GM19372 (cell line): ENCODE data around the gene CCDC170.

Source experiments
- ATAC-seq: cut with Tn5 transposase; IDR thresholded peaks from one replicate; pipeline ENCODE4 v1.9.1; 2021; ENCODE audit warnings: mild to moderate bottlenecking, low read depth, moderate library complexity; ENCODE audit not compliant: unreplicated experiment

CCDC170 gene

DNA sequence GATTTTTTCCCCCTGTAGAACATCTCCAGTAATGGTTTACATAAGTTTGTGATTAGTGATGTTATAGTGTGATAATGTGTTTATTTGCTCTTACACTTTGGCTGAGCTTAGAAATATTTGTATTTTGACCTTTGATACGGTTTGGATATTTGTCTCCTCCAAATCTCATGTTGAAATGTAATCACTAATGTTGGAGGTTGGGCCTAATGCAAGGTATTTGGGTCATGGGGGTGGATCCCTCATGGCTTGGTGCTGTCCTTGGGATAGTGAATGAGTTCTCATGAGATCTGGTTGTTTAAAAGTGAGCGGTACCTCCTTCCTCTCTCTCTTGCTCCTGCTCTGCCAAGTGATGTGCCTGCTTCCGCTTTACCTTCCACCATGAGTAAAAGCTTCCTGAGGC is 147.2 kb downstream of the CCDC170 start:
- no peak for ATAC-seq

- no peak for ATAC-seq
Measured at GRCh38 chr6:151647976-151648639, 154.3 kb downstream of the CCDC170 start.

DNA sequence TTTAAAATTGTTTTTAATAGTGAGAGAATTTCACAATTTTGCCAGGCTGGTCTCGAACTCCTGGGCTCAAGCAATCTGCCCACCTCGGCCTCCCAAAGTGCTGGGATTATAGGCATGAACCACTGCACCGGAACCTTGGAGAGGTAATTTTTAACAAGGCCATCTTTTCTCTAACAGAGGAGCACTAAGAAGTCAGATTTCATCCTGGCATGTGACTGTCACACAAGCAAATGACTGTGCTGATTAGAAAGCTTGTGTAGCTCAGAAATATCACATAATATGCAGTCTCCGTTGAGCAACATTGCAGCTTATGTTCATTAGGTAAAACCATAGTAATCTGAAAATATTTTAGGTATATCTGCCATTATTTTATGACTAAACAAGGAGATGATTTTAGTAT is 156.0 kb downstream of the CCDC170 start:
- no peak for ATAC-seq

- ATAC-seq, result no peak
Measured at GRCh38 chr6:151651639-151652038, 157.8 kb downstream of the CCDC170 start.

GRCh38 chr6:151652325-151652724 is 158.5 kb downstream of the CCDC170 start:
- no peak for ATAC-seq

- no peak for ATAC-seq
Measured at GRCh38 chr6:151655099-151655498, 161.3 kb downstream of the CCDC170 start.

GRCh38 chr6:151656392-151656791 is 162.6 kb downstream of the CCDC170 start:
- ATAC-seq, result no peak

DNA sequence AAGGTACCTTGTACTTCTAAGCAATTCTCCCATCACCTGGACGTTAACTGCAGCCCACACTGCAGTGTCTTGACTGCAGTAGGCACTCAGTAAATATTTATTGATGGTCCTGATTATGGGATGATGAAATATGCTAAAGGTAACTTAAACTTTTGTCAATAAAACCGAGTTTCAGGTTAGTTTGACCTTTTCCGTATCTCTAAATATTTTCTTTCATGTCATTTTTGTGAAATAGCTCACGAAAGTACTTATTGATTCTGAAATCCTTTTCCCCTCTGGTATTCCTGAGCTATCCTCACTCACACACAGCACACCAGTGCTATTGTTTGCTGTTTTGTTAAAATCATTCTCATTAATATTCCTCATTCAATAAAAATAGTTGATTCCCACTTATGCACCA is 164.3 kb downstream of the CCDC170 start:
- ATAC-seq, result no peak

GRCh38 chr6:151659212-151659611 is 165.4 kb downstream of the CCDC170 start:
- ATAC-seq, result no peak

- ATAC-seq, result no peak
Measured at GRCh38 chr6:151661509-151661908, 167.7 kb downstream of the CCDC170 start.

GRCh38 chr6:151661928-151662327 is 168.1 kb downstream of the CCDC170 start:
- no peak for ATAC-seq

GRCh38 chr6:151663559-151663958 is 169.7 kb downstream of the CCDC170 start:
- ATAC-seq, result no peak

DNA sequence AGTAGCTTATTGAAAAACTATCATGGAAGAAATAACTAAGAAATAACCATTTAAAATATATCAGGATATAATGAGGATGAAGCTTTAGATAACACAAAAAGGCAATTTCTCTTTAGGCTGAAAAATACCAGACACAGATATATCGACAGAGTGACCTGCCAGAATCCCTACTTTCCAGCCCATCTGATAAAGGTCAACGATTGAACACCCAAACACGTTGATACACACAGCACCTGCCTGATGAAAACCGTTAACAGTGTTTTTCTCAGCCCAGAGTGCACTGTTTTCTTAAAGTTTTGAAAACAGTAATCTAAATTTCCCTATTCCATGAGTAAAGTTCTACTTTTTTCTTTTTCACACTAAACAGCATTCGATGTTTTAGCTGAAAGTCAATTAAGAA is 170.6 kb downstream of the CCDC170 start:
- ATAC-seq, result no peak

DNA sequence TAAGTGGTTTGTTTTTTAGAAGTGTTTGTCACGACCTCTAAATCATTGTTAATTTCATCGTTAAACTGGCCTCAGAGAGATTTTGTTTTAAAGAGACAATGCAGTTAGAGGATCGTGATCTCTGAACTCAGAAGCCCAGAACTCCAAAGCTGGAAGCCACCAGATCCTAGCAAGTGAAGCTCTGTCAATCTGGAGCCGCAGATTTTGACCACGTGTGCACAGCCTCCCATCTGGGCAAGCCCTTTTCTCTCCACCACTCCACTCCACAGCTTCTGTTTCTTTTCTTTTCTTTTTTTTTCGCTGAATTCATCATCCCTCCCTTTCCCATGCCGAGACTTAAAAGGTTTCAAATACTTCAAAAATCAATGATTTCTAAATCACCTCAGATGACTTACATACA is 171.5 kb downstream of the CCDC170 start:
- ATAC-seq, result no peak

DNA sequence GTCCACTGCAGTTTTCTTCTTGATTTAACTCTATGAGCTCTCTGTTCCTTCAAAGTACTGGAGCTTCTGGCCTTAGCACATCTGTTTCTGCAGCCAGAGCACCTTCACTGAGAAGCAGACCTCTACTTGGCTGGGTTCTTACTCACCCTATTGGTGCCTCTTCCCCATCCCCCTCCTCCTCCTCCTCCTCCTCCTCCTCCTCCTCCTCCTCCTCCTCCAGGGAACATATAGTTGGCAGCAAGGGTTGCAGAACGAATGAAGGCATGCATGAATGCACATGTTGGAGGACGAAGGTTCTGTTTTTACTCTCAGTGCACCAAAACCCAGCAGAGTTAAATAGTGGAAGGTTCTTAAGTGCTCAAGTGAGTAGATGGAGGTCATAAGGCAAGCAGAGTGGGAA is 172.7 kb downstream of the CCDC170 start:
- ATAC-seq, result no peak

DNA sequence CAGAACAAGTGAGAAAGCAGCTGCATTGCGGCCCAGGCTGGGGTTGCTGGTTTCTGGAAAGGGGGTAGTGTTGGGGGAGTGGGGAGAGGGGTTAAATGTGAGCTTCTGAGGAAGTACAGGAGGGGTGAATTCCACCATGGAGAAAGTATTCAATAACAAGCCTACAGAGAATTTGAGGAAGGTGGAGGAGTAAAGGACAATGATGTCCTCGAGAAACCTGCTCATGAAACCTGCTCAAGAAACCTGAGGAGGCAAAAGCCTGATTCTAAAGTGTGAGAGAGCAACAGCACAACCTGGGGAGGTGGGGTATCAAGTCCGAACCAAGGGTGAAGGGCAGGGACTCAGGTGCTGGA is 175.4 kb downstream of the CCDC170 start:
- ATAC-seq, result no peak

GRCh38 chr6:151670116-151670515 is 176.3 kb downstream of the CCDC170 start:
- no peak for ATAC-seq
